H1 (cell line): Measurements from ENCODE around the gene BOLA1. TPM values are rescaled to one million over a fixed set of nuclear protein-coding genes. Genes with fewer than 3 reads are reported as not detected.

Source experiments
- CTCF ChIA-PET: fragments of 300-600 bp; sonication (Branson Sonifier 250); formaldehyde crosslinking; loops from one replicate; lab custom pipeline; 2021; ENCODE audit not compliant: partially characterized antibody; lab: Charles Lee
- POLR2A ChIA-PET: fragments of 300-600 bp; sonication (Branson Sonifier 250); formaldehyde crosslinking; loops from one replicate; lab custom pipeline; 2021; ENCODE audit warnings: inconsistent platforms; ENCODE audit not compliant: partially characterized antibody; lab: Charles Lee
- DNase-seq, 2 experiments: peaks; one replicate each; pipeline versions ENCODE4 v3.0.0 to v3.0.0-alpha.2; 2010 to 2022; ENCODE audit warnings: low spot score in 2 of 2, low read depth in 1 of 2, mixed read lengths in 1 of 2
- FAIRE-seq: peaks from 2 replicates; lab custom pipeline; 2011; peaks lifted over from hg19 to GRCh38; lab: Jason Lieb, UNC
- H2AFZ ChIP-seq: 2 replicates; pipeline ENCODE4 v1.8.1; 2012; ENCODE audit warnings: low read length, inconsistent platforms
- H2AK5ac ChIP-seq: 2 replicates; pipeline ENCODE4 v1.6.1; 2013; ENCODE audit warnings: low read depth, low read length
- H2BK120ac ChIP-seq: replicated peaks from 2 replicates; pipeline ENCODE3; 2013; ENCODE audit warnings: low read depth, low read length, inconsistent platforms
- H2BK12ac ChIP-seq: 2 replicates; pipeline ENCODE4 v1.6.1; 2013; ENCODE audit warnings: low read depth, low read length
- H2BK15ac ChIP-seq: 2 replicates; pipeline ENCODE4 v1.6.1; 2013; ENCODE audit warnings: low read length
- H2BK20ac ChIP-seq: 2 replicates; pipeline ENCODE4 v1.6.1; 2013; ENCODE audit warnings: low read length
- H2BK5ac ChIP-seq: 2 replicates; pipeline ENCODE4 v1.6.1; 2013; ENCODE audit warnings: low read depth, low read length
- H3K14ac ChIP-seq: 2 replicates; pipeline ENCODE4 v1.6.1; 2013; ENCODE audit warnings: inconsistent platforms; ENCODE audit not compliant: insufficient read length
- H3K18ac ChIP-seq: 2 replicates; pipeline ENCODE4 v1.6.1; 2013; ENCODE audit warnings: low read length; ENCODE audit errors: extremely low read depth
- H3K23ac ChIP-seq: 2 replicates; pipeline ENCODE4 v1.6.1; 2013; ENCODE audit warnings: inconsistent platforms; ENCODE audit not compliant: insufficient read length
- H3K23me2 ChIP-seq: 2 replicates; pipeline ENCODE4 v1.6.1; 2013; ENCODE audit warnings: low read depth, low read length
- H3K27ac ChIP-seq: 2 replicates; pipeline ENCODE4 v1.6.1; 2011; ENCODE audit warnings: low read depth, low read length, inconsistent platforms
- H3K27me3 ChIP-seq, 4 experiments: replicated peaks in 1 of 4; 1 replicate in 1 of 4; 2 replicates in 3 of 4; pipeline versions ENCODE4 v1.6.1 to v1.8.1; 2011 to 2013; ENCODE audit warnings: low read length in 3 of 4, mild to moderate bottlenecking in 3 of 4, inconsistent platforms in 2 of 4, mixed read lengths in 2 of 4, moderate library complexity in 1 of 4; ENCODE audit not compliant: control insufficient read depth in 3 of 4, insufficient read depth in 3 of 4; ENCODE audit errors: extremely low read depth in 1 of 4
- H3K36me3 ChIP-seq, 4 experiments: 2 replicates each; pipeline versions ENCODE4 v1.6.1 to v1.8.1; 2011 to 2013; ENCODE audit warnings: mild to moderate bottlenecking in 4 of 4, low read length in 3 of 4, moderate library complexity in 2 of 4, control low read depth in 1 of 4, inconsistent platforms in 1 of 4; ENCODE audit not compliant: insufficient read depth in 4 of 4, control insufficient read depth in 2 of 4
- H3K4ac ChIP-seq: replicated peaks from 2 replicates; pipeline ENCODE3; 2013; ENCODE audit warnings: low read length, low read depth, mixed read lengths, inconsistent platforms; ENCODE audit not compliant: insufficient read length
- H3K4me1 ChIP-seq, 4 experiments: replicated peaks in 1 of 4; 1 replicate in 1 of 4; 2 replicates in 3 of 4; pipeline versions ENCODE4 v1.6.1 to v1.8.1; 2011 to 2013; ENCODE audit warnings: low read length in 3 of 4, inconsistent platforms in 2 of 4, mixed read lengths in 1 of 4; ENCODE audit not compliant: insufficient read depth in 4 of 4, control insufficient read depth in 3 of 4
- H3K4me2 ChIP-seq, 2 experiments: 2 replicates each; pipeline versions ENCODE4 v1.6.1 to v1.8.1; 2011 to 2013; ENCODE audit warnings: low read depth in 2 of 2, low read length in 2 of 2, control low read depth in 1 of 2, inconsistent platforms in 1 of 2, mild to moderate bottlenecking in 1 of 2; ENCODE audit not compliant: insufficient read depth in 1 of 2
- H3K4me3 ChIP-seq, 4 experiments: fragments of 200-600, 300-600 bp in 1 of 4; sonication (generic), shearing (Covaris generic), sonication (Bioruptor Twin) in 1 of 4; 2 replicates each; pipeline versions ENCODE4 v1.5.1 to v1.8.1; 2011 to 2016; ENCODE audit warnings: low read length in 4 of 4, low read depth in 3 of 4, control low read depth in 2 of 4, inconsistent platforms in 2 of 4, mild to moderate bottlenecking in 2 of 4, mixed read lengths in 1 of 4, moderate library complexity in 1 of 4; ENCODE audit not compliant: insufficient read depth in 2 of 4; ENCODE audit errors: extremely low read depth in 1 of 4
- H3K56ac ChIP-seq: replicated peaks from 2 replicates; pipeline ENCODE3; 2013; ENCODE audit warnings: low read depth, mild to moderate bottlenecking, mixed read lengths, low read length, inconsistent platforms; ENCODE audit not compliant: insufficient read length
- H3K79me1 ChIP-seq: 2 replicates; pipeline ENCODE4 v1.6.1; 2013; ENCODE audit warnings: low read depth, low read length, control low read depth
- H3K79me2 ChIP-seq, 2 experiments: 2 replicates each; pipeline versions ENCODE4 v1.6.1 to v1.8.1; 2012 to 2013; ENCODE audit warnings: low read length in 2 of 2, mild to moderate bottlenecking in 2 of 2, inconsistent platforms in 1 of 2; ENCODE audit not compliant: insufficient read depth in 2 of 2, control insufficient read depth in 1 of 2
- H3K9ac ChIP-seq, 4 experiments: replicated peaks in 1 of 4; 1 replicate in 1 of 4; 2 replicates in 3 of 4; pipeline versions ENCODE4 v1.6.1 to v1.8.1; 2011 to 2013; ENCODE audit warnings: low read depth in 3 of 4, low read length in 3 of 4, control low read depth in 2 of 4, mild to moderate bottlenecking in 2 of 4, moderate library complexity in 2 of 4, inconsistent platforms in 1 of 4; ENCODE audit errors: extremely low read depth in 1 of 4
- H3K9me3 ChIP-seq, 2 experiments: 2 replicates each; pipeline versions ENCODE4 v1.6.1 to v1.8.1; 2012 to 2013; ENCODE audit warnings: mild to moderate bottlenecking in 2 of 2, moderate library complexity in 2 of 2, control low read depth in 1 of 2, inconsistent platforms in 1 of 2, low read depth in 1 of 2, low read length in 1 of 2, mixed read lengths in 1 of 2; ENCODE audit not compliant: insufficient read depth in 2 of 2
- H4K20me1 ChIP-seq, 2 experiments: replicated peaks in 1 of 2; 2 replicates each; pipeline versions ENCODE3 to v1.8.1; 2011 to 2013; ENCODE audit warnings: inconsistent platforms in 2 of 2, low read length in 2 of 2, mild to moderate bottlenecking in 1 of 2; ENCODE audit not compliant: insufficient read depth in 2 of 2, control insufficient read depth in 1 of 2
- H4K5ac ChIP-seq: 2 replicates; pipeline ENCODE4 v1.6.1; 2013; ENCODE audit warnings: low read length, low read depth, mixed read lengths, inconsistent platforms; ENCODE audit not compliant: insufficient read length
- H4K8ac ChIP-seq: 2 replicates; pipeline ENCODE4 v1.8.0; 2013; ENCODE audit warnings: mild to moderate bottlenecking, moderate library complexity, low read length, inconsistent platforms; ENCODE audit not compliant: insufficient read depth; ENCODE audit errors: extremely low read depth
- H4K91ac ChIP-seq: replicated peaks from 2 replicates; pipeline ENCODE3; 2013; ENCODE audit warnings: low read length, mixed read lengths, inconsistent platforms; ENCODE audit not compliant: insufficient read length
- CEBPB ChIP-seq: IDR thresholded peaks from 2 replicates; pipeline ENCODE4 v1.6.1; 2012; ENCODE audit warnings: low read depth, low read length
- TEAD4 ChIP-seq: IDR thresholded peaks from 2 replicates; pipeline ENCODE4 v1.6.1; 2012; ENCODE audit warnings: low read depth, low read length, inconsistent platforms, mixed read lengths
- WGBS, 2 experiments: shearing (Covaris generic) in 1 of 2; methylation state at CpG; one replicate each; pipeline versions ENCODE4 v1.1.6 to v1.1.7; 2013 to 2015; ENCODE audit warnings: low lambda C conversion rate in 2 of 2, mixed read lengths in 2 of 2, inconsistent platforms in 1 of 2, low coverage in 1 of 2, missing lambda C conversion rate in 1 of 2; ENCODE audit not compliant: insufficient replicate concordance in 2 of 2, insufficient coverage in 1 of 2, insufficient read length in 1 of 2; ENCODE audit errors: extremely low coverage in 1 of 2, missing lambda C conversion rate in 1 of 2; 5-methylcytosine and 5-hydroxymethylcytosine counted together
- polyA plus RNA-seq, 7 experiments: library from polyadenylated mRNA; depleted of rRNA in 3 of 7; stranded (reverse) in 5 of 7; unstranded in 2 of 7; fragments of >200 nt in 5 of 7; fragments of 200-250 nt in 2 of 7; gene quantifications; 1 replicate in 5 of 7; 2 replicates in 1 of 7; 4 replicates in 1 of 7; pipeline versions ENCODE4 v1.2.1 to v1.2.3, GENCODE V29; 2011 to 2013; ENCODE audit warnings: missing spikeins in 2 of 7, mixed read lengths in 2 of 7
- total RNA-seq: library from RNA; stranded (reverse); fragmentation: NEBNext Ultra II Directional; extraction: Animal tissue kit (Norgen Biotek cat#: 25700); gene quantifications from 2 replicates; pipeline ENCODE4 v1.2.1, GENCODE V29; 2021

BOLA1 gene
- total and polyA plus RNA-seq, 2 of the 8 experiments (the other 6 are each of a cell fraction or from before 2014, with no cell fraction given), result 8.1 to 15.4 TPM

- Histone ChIP-seq H2AK5ac (no peak overlapping the region), H3K4me2 (peak overlapping the region; percentile 87 to 90), H2BK20ac (no peak overlapping the region), H3K4me3 (peak overlapping the region; percentile 85 to 95 (median 94)), H3K27ac (peak overlapping the region; percentile 90), H2BK15ac (no peak overlapping the region), H3K36me3 (peaks cover 15 to 34% (median 30%) of the 10 kb centered on the region in 4 experiments), H3K9ac (peak overlapping the region in 3 of 4 experiments; percentile 90 to 97 (median 90); a peak in 6 of 7 replicates), H2BK12ac (no peak overlapping the region), H3K4ac (no peak overlapping the region), H3K79me2 (peaks cover 8 to 28% of the 10 kb centered on the region in 2 experiments), H3K18ac (peak overlapping the region; percentile 91; the same call in 1 of the 2 replicates), H3K79me1 (peaks cover 5% of the 10 kb centered on the region), H3K4me1 (peaks cover 0 to 8% (median 4%) of the 10 kb centered on the region in 4 experiments; a peak in 4 of 7 replicates), H3K23me2 (peaks cover 5% of the 10 kb centered on the region), H3K56ac (no peak overlapping the region), H4K8ac (peak overlapping the region; percentile 98; the same call in 1 of the 2 replicates), H3K27me3 (no peaks in the 10 kb centered on the region), H3K9me3 (no peaks in the 10 kb centered on the region), H4K5ac (peak overlapping the region; percentile 5), H2AFZ (no peak overlapping the region; the same call in 1 of the 2 replicates), H2BK120ac (no peak overlapping the region), H4K91ac (peak overlapping the region; percentile 18), H3K14ac (no peak overlapping the region), H4K20me1 (no peaks in the 10 kb centered on the region), H2BK5ac (peak overlapping the region; percentile 89), H3K23ac (no peak overlapping the region)
- WGBS, 2 experiments, result 13% methylated on average over 1 of the region's 1 CpG; no CpG with 5 or more reads in 1 of the 2 experiments
- CTCF ChIA-PET, result interaction anchor here (0.7 kb wide), 1 partner anchor 40 kb away, joined by 3 read pairs; no protein-coding TSS in a partner anchor
- DNase-seq (no peak), FAIRE-seq (no peak)
- POLR2A ChIA-PET, result interaction anchor here (0.8 to 4.3 kb wide), 15 partner anchors 10 to 258 kb away, joined by 3 to 60 read pairs (median 5); partner anchors contain the start of genes BOLA1, MTMR11, OTUD7B and SV2A
- TF ChIP-seq TEAD4 (no peak), CEBPB (no peak)
Measured at GRCh38 chr1:149928401-149928724, 29.0 kb downstream of the BOLA1 start.
